DMS53 treated with DMSO at 0.1 percent for 48 hours (cell line): ENCODE results near the gene HOXC9.

Source experiments
- DNase-seq: peaks from one replicate; lab custom pipeline; 2025; ENCODE audit not compliant: unreplicated experiment; lab: John Stamatoyannopoulos, UW

HOXC9 gene

DNA sequence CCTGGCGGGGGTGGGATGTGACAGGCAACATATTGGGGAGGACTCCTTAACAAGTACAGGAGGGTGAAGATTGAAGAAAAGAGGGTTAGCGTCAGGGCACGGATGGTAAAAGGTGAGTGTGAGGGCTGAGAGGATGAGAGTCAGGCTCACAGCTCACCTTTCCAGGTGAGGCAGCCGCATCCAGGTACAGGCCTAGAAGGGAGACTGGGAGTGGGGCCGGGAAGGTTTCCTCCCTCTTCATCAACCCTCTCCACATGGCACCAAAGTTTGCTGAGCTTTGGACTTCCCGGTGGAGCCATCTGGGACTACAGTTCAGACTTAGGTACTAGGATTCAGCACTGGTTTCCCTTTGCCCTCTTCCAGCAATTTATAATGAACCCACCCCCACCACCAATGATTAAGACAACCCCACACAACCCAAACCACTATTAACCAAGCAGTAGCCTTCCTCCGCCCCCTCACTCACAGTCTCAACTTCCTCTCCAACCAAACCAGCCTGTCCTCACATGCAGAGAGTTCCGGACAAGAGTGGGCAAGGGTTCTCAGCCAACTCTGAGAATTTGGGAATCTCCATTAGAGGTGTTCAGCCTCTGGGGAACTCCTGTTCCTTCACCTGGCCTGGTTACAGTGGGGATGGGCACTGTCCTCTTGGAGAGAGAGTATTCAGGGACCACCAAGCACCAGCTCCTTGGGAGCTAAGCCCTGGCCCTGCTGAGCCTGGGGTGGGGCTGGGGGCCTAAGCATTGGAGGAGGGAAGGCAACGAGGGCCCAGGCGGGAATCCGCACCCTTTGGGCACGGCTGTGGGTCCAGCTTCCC lies 51.3 kb downstream of the HOXC9 start:
- no peak for DNase-seq

GRCh38 chr12:54051874-54052437 lies 52.0 kb downstream of the HOXC9 start:
- no peak for DNase-seq

DNA sequence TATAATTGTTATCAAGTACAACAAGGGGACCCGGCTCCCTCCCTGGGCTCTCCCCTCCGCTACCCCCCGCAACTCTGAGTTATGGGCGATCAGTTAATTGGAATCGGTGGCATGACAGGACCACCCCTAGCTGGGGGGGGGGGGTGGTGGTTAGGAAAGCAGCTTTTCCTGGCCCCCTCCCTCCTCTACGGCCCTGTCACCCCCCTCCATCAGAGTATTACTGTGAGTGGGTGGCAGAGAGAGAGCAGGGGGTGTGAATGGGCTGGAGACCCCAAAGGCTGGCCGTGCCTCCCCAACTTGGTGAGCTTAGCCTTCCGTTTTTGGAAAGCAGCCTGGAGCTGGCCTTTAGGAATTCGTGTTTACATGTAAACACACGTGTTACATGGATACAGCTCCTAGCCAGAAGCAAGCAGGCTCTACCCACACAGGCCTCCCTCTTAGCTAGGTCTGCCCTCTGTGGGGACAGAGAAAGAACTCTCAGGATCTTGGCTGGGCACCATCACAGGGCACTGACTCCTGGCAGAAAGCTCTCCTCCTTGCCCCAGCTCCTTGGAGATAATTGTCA lies 52.6 kb downstream of the HOXC9 start:
- no peak for DNase-seq
